Panc1 (cell line): ENCODE data around the gene PTGFR. TPM values are rescaled to one million over a fixed set of nuclear protein-coding genes. Genes with fewer than 3 reads are reported as not detected.

Experiments used
- ATAC-seq: fragments of 200-7000 bp; cut with Tn5 transposase; 2 replicates; pipeline ENCODE4 v1.9.1; 2020; ENCODE audit warnings: mild to moderate bottlenecking, moderate library complexity
- BruUV-seq: library from RNA; stranded (reverse); fragments of 400-500 nt; replicated peaks from 2 replicates; lab custom pipeline; 2021; lab: Mats Ljungman, UMichigan
- CTCF ChIA-PET: fragments of 300-600 bp; sonication (Branson Sonifier 250); formaldehyde crosslinking; loops from one replicate; lab custom pipeline; 2022; ENCODE audit warnings: antibody characterized with exemption; lab: Charles Lee
- POLR2A ChIA-PET: fragments of 300-600 bp; sonication (Branson Sonifier 250); formaldehyde crosslinking; loops from one replicate; lab custom pipeline; 2022; ENCODE audit warnings: antibody characterized with exemption; lab: Charles Lee
- DNase-seq: peaks from one replicate; pipeline ENCODE4 v3.0.0-alpha.2; 2010; ENCODE audit warnings: low read depth, low spot score
- H3K27ac ChIP-seq: 2 replicates; pipeline ENCODE4 v1.5.1; 2011; ENCODE audit warnings: mild to moderate bottlenecking, low read length, inconsistent platforms
- H3K27me3 ChIP-seq: fragments of 200-500 bp; sonication (Bioruptor generic); 2 replicates; pipeline ENCODE4 v1.6.0; 2014; ENCODE audit warnings: low read length, inconsistent platforms; ENCODE audit not compliant: control insufficient read depth, insufficient read depth
- H3K36me3 ChIP-seq: fragments of 200-500 bp; sonication (Bioruptor generic); 2 replicates; pipeline ENCODE4 v1.5.1; 2014; ENCODE audit warnings: inconsistent platforms, mild to moderate bottlenecking, low read length, moderate library complexity; ENCODE audit not compliant: control insufficient read depth, insufficient read depth
- H3K4me1 ChIP-seq: 2 replicates; pipeline ENCODE4 v1.5.1; 2011; ENCODE audit warnings: inconsistent platforms, mild to moderate bottlenecking, low read length, moderate library complexity; ENCODE audit not compliant: control insufficient read depth, insufficient read depth
- H3K4me3 ChIP-seq, 2 experiments: 2 replicates each; pipeline ENCODE4 v1.5.1; 2011 to 2012; ENCODE audit warnings: low read depth in 2 of 2, low read length in 2 of 2, mild to moderate bottlenecking in 2 of 2, inconsistent platforms in 1 of 2, moderate library complexity in 1 of 2
- H3K9me3 ChIP-seq: fragments of 200-500 bp; sonication (Bioruptor generic); 2 replicates; pipeline ENCODE4 v1.5.1; 2014; ENCODE audit warnings: low read depth, mild to moderate bottlenecking, inconsistent platforms, low read length, moderate library complexity; ENCODE audit not compliant: control insufficient read depth, insufficient read depth
- POLR2AphosphoS5 ChIP-seq: IDR thresholded peaks from 2 replicates; pipeline ENCODE4 v1.6.1; 2012; ENCODE audit warnings: mild to moderate bottlenecking, low read depth, low read length, moderate library complexity
- SIN3A ChIP-seq: IDR thresholded peaks from 2 replicates; pipeline ENCODE4 v1.6.1; 2012; ENCODE audit warnings: low read depth, mild to moderate bottlenecking, low read length, moderate library complexity, borderline replicate concordance; ENCODE audit not compliant: insufficient read depth
- TCF7L2 ChIP-seq: IDR thresholded peaks from 2 replicates; pipeline ENCODE4 v1.6.1; 2011; ENCODE audit warnings: mild to moderate bottlenecking, low read depth, low read length, inconsistent platforms
- in situ Hi-C: cut with HindIII; loops from 2 replicates; pipeline ENCODE4 v1.10.0; 2016; ENCODE audit warnings: low sequenced_read_pairs, low pct_unique_long_range_greater_than_20kb
- intact Hi-C: fragments of 100-400 bp; cut with micrococcal nuclease; formaldehyde crosslinking; loops from one replicate; pipeline ENCODE4 v1.10.0; 2022; ENCODE audit not compliant: unreplicated experiment
- total RNA-seq: library from RNA; stranded (reverse); gene quantifications from one replicate; pipeline ENCODE4 v1.2.1, GENCODE V29; 2021; ENCODE audit not compliant: unreplicated experiment
- TF ChIP-seq, protein P1 (sequence below): fragments of 450-650 bp; IDR thresholded peaks from 2 replicates; pipeline ENCODE4 v1.5.1; 2017; ENCODE audit warnings: mild to moderate bottlenecking
- TF ChIP-seq, protein P2 (sequence below), 2 experiments: IDR thresholded peaks; 2 replicates each; pipeline ENCODE4 v1.6.1; 2011 to 2012; ENCODE audit warnings: low read depth in 2 of 2, control low read depth in 1 of 2, low read length in 1 of 2, mild to moderate bottlenecking in 1 of 2, moderate library complexity in 1 of 2; ENCODE audit not compliant: insufficient read depth in 1 of 2

The PTGFR gene
- total RNA-seq, 1 experiment from 2014 or later, result not detected

DNA sequence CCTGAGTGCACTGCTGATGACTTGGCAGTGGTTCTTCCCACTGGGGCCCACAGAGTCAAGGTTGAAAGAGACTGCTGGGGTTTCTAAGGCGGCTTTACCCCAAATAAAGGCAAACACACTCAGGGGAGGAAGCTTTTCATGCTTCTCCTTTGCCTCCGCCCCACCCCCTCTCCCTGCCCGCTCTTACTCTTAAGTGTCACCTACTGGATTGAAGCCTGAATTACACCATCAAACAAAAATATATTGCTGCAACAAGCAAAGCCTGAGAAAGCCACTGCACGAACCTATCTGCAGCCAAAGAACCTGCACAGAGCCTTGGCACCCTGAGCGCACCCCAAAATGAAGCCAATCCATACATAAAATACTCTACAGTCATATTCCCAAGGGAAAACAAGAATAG, 63.1 kb downstream of the PTGFR start:
- H3K4me3 ChIP-seq, result no peak overlapping the region
- BruUV-seq, result no TSS peak
- H3K36me3 ChIP-seq, result no peaks in the 10 kb centered on the region
- no peak for ATAC-seq
- H3K4me1 ChIP-seq, result no peaks in the 10 kb centered on the region
- H3K27ac ChIP-seq, result no peak overlapping the region
- DNase-seq, result no peak
- intact Hi-C loops (no loop called here), in situ Hi-C loops (no loop called here)
- TF ChIP-seq SIN3A (no peak), TCF7L2 (no peak), POLR2AphosphoS5 (no peak)
- TF ChIP-seq, protein P1, sequence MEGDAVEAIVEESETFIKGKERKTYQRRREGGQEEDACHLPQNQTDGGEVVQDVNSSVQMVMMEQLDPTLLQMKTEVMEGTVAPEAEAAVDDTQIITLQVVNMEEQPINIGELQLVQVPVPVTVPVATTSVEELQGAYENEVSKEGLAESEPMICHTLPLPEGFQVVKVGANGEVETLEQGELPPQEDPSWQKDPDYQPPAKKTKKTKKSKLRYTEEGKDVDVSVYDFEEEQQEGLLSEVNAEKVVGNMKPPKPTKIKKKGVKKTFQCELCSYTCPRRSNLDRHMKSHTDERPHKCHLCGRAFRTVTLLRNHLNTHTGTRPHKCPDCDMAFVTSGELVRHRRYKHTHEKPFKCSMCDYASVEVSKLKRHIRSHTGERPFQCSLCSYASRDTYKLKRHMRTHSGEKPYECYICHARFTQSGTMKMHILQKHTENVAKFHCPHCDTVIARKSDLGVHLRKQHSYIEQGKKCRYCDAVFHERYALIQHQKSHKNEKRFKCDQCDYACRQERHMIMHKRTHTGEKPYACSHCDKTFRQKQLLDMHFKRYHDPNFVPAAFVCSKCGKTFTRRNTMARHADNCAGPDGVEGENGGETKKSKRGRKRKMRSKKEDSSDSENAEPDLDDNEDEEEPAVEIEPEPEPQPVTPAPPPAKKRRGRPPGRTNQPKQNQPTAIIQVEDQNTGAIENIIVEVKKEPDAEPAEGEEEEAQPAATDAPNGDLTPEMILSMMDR, result no peak
- TF ChIP-seq, protein P2, sequence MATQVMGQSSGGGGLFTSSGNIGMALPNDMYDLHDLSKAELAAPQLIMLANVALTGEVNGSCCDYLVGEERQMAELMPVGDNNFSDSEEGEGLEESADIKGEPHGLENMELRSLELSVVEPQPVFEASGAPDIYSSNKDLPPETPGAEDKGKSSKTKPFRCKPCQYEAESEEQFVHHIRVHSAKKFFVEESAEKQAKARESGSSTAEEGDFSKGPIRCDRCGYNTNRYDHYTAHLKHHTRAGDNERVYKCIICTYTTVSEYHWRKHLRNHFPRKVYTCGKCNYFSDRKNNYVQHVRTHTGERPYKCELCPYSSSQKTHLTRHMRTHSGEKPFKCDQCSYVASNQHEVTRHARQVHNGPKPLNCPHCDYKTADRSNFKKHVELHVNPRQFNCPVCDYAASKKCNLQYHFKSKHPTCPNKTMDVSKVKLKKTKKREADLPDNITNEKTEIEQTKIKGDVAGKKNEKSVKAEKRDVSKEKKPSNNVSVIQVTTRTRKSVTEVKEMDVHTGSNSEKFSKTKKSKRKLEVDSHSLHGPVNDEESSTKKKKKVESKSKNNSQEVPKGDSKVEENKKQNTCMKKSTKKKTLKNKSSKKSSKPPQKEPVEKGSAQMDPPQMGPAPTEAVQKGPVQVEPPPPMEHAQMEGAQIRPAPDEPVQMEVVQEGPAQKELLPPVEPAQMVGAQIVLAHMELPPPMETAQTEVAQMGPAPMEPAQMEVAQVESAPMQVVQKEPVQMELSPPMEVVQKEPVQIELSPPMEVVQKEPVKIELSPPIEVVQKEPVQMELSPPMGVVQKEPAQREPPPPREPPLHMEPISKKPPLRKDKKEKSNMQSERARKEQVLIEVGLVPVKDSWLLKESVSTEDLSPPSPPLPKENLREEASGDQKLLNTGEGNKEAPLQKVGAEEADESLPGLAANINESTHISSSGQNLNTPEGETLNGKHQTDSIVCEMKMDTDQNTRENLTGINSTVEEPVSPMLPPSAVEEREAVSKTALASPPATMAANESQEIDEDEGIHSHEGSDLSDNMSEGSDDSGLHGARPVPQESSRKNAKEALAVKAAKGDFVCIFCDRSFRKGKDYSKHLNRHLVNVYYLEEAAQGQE (IDR thresholded peaks at IDR 0.05; ENCODE audit: insufficient read depth in 1 of 2, low read depth in 2 of 2, low read length in 1 of 2), result no peak
- POLR2A ChIA-PET, result no interaction called here
- no peaks in the 10 kb centered on the region for H3K27me3 ChIP-seq
- CTCF ChIA-PET, result interaction anchor here (0.6 kb wide), 1 partner anchor 642 kb away, joined by 3 read pairs; no protein-coding TSS in a partner anchor
- 0 out of 2 replicates have a peak, but pooled peaks cover 7% of the 10 kb centered on the region for H3K9me3 ChIP-seq

DNA sequence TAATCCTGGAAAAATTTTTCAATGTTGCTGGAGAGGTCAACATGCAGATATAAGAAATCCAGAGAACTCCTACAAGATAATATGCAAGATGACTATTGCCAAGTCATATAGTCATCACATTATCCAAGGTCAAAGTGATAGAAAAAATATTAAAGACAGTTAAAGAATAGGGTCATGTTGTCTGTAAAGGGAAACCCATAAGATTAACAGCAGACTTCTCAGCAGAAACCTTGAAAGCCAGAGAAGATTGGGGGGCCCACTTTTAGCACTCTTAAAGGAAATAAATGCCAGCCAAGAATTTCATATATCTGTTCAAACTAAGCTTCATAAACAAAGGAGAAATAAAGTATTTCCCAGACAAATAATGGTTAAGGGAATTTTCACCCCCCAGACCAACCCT, 64.1 kb downstream of the PTGFR start:
- CTCF ChIA-PET, result no interaction called here
- TF ChIP-seq TCF7L2, result no peak
- TF ChIP-seq SIN3A, result no peak
- TF ChIP-seq, protein P2 (IDR thresholded peaks at IDR 0.05; ENCODE audit: insufficient read depth in 1 of 2, low read depth in 2 of 2, low read length in 1 of 2), result no peak
- TF ChIP-seq POLR2AphosphoS5, result no peak
- TF ChIP-seq, protein P1, result no peak
- Histone ChIP-seq H3K4me3 (no peak overlapping the region), H3K4me1 (no peaks in the 10 kb centered on the region), H3K27ac (no peak overlapping the region), H3K9me3 (0 out of 2 replicates have a peak, but pooled peaks cover 7% of the 10 kb centered on the region), H3K27me3 (no peaks in the 10 kb centered on the region), H3K36me3 (no peaks in the 10 kb centered on the region)
- POLR2A ChIA-PET, result no interaction called here
- ATAC-seq (no peak), DNase-seq (no peak)
- no TSS peak for BruUV-seq
- intact Hi-C loops (no loop called here), in situ Hi-C loops (no loop called here)
